Stimulated activated CD4-positive, alpha-beta T cell treated with anti-CD3 and anti-CD28 coated beads, TNF-alpha, amount 100 ng/mL, for 48 hours (primary cell): ENCODE data around the gene HEBP1.
"Not testable (repeated sequence)": the region's sequence is repeated elsewhere in the genome, so short reads cannot be mapped to it uniquely, and the experiment has no call there.

Experiments
- DNase-seq, 3 donors: peaks; one replicate each; pipeline ENCODE4 v3.0.0-alpha.2; 2020; ENCODE audit warnings: low read depth in 3 of 3

The HEBP1 gene, protein sequence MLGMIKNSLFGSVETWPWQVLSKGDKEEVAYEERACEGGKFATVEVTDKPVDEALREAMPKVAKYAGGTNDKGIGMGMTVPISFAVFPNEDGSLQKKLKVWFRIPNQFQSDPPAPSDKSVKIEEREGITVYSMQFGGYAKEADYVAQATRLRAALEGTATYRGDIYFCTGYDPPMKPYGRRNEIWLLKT

GRCh38 chr12:12999959-13000615 is at the start of gene HEBP1:
Gene HEBP1 (minus strand): TSS chr12:13000265. CDS start chr12:13000114, 151 bp downstream.
- DNase-seq, result peak; percentile 89 to 98 (median 95)

- no peak for DNase-seq
These were observed 49.8 kb upstream of the HEBP1 start for GRCh38 chr12:13049816-13050215.

DNA sequence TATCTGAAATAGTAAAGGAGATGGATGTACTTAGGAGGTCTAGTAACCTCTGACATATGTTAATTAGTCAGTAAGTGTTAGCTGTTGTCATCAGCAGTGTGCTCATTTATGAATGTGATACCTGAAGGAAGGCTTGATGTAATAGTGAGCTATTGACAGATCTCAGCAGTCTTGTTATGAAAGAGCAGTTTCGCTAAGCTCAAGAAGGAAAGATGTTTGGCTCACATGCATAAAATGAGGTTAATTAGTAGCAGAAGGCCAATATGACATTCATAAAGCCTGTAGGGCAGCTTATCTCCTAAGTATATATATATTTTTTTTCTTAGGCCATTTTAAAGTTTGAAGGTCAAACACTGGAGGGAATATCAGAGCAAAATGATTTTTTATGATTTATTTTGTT is 46.9 kb upstream of the HEBP1 start:
- DNase-seq, result no peak

DNA sequence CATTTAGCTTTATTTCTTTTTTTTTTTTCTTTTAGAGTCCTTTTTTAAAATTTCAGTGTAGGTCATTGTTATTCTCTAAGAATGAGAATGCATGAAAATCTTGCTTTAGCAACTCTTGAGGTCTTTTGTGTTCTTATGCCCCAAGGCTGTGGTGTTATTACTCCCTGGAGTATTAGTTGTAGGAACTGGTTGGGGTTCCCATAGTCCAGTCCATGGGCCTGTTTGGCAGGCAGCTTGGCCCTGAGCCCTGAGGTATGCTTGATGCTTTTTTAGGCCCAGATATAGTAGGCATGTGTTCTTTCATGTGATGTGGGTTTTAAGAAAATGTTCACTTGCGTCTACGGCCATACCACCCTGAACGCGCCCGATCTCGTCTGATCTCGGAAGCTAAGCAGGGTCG is 45.8 kb upstream of the HEBP1 start:
- no peak for DNase-seq

- DNase-seq, result no peak
These were observed 44.8 kb upstream of the HEBP1 start for GRCh38 chr12:13044906-13045299.

- peak; percentile 49 to 71 (median 54) for DNase-seq
These were observed 44.2 kb upstream of the HEBP1 start, which contains the start of gene FAM234B for GRCh38 chr12:13044002-13044905. Gene FAM234B (plus strand): TSS chr12:13044381. CDS start chr12:13044404, 23 bp downstream.

DNA sequence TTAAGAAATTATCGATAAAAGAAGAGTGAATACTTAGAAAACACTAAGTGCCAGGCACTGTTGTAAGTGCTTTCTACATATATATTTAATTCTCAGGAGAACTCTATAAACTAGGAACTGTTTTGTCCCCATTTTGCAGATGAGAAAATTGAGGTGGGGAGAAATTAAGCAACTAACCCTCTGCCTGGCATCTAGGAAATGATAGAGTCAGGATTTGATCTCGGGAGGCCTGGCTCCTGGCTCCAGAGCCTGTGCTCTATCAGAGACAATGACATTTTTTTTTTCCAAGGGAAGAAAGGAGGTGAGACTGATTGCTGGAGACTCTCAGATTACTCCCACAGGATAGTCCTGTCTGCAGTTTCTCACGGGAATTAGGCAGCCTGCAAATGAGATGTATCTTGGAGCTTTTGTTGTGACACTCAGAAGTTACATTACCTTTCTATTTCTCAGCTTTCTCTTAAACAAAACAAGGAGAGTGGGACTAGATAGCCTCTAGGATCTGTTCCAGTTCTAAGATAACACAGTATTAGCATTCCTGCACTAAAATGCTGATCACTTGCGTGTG is 42.7 kb upstream of the HEBP1 start:
- no peak for DNase-seq

- DNase-seq, result no peak
These were observed 41.2 kb upstream of the HEBP1 start for GRCh38 chr12:13041224-13041623.

GRCh38 chr12:13039328-13039956 is 39.4 kb upstream of the HEBP1 start:
- no peak for DNase-seq

DNA sequence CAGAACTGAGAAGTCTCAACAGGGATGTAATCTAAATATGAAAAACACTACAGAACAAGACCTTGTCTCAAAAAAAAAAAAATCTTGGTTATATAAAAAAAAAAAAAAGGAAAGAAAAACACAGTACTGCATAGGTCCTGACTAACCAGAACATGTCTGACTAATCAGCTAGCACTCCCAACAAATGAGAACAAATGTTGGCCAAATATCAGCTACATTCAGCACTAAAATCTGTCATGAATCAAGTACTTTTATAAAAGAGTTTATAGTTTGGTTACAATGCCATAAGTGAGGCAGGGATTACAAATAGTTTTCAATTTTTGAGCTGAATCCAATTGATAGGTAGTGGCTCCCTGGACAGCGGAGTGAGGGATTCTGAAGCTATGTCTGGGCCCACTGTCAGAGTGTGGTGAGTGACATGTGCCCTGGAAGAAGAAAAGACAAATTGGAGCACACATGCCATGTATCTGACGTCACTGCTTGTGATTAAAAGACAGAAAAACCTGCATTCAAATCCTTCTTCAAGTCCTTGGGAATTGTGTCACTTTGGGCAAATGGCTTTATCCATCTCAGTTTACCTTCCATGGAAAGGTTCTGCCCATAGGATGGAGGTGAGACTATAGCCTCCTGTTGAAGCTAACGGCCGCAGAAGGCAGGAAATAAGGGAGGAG is 38.6 kb upstream of the HEBP1 start:
- DNase-seq, result no peak

- no peak for DNase-seq
These were observed 36.8 kb upstream of the HEBP1 start for GRCh38 chr12:13036881-13037280.

GRCh38 chr12:13035335-13035734 is 35.3 kb upstream of the HEBP1 start:
- not testable (repeated sequence) for DNase-seq

DNA sequence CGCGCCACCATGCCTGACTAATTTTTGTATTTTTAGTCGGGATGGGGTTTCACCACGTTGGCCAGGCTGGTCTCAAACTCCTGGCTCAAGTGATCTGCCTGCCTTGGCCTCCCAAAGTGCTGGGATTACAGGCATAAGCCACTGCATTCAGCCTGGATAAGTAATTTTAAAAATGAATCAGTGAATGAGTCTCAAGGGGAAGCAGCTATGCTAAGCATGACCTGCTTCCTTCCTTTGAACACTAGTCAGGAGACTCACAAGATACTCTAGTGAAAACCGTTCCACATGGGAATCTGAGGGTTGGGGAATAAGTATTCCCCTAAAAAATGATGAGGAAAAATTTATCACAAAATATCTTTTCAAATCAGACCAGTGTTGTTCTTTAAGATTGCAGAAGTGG is 33.4 kb upstream of the HEBP1 start:
- DNase-seq, result no peak

DNA sequence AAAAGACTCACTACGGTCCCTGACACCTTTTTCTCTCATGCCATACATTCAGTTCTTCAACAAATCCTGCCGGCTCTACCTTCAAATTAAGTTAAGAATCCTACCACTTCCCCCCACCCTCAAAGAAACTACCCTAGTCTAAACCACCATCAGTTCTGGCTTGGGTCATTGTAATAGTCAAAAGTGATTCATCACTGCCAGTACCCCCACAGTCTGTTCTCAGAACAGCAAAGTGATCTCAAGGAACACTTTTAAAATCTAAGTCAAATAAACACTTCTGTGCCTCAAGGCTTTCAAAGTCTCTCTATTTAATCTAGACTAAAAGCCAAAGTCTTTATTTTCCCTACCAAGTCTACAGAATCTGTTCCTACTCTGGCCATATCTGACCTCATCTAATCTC is 32.1 kb upstream of the HEBP1 start:
- no peak for DNase-seq

GRCh38 chr12:13030541-13031291 is 30.7 kb upstream of the HEBP1 start:
- DNase-seq, result no peak

DNA sequence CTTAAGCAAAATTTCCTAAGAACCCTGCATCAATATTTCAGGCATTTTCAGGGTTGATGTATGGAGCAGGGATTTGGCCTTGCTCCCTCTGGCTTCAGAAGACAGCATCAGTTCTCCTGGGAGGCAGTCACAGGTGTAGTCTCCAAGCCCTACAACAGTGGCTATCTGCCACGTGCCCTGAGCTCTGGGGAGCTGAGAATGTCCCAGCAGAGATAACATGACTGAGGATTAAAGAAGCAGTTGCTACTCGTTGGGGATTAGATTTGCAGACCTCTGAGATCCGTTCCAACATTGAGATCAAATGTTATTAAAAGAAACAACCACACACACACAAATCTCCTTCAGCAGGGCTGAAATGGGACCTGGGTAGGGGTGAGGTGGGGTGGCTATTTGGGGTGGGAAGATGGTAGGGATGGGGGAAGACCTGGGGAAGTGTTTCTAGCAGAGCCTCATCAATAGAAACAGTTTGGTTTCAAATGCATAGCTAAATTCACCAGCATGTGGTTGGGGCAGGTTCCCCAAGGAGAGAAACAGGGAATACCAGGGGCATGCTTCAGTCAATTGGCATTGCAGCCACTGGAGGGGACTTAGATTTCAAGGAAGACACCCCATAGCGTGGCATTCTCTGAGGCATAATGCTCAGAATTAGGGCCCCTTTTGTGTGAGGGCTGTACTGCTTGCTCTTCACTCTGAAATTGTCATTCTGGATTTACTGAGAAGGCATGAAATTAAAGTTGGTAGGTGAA is 28.9 kb upstream of the HEBP1 start:
- no peak for DNase-seq

DNA sequence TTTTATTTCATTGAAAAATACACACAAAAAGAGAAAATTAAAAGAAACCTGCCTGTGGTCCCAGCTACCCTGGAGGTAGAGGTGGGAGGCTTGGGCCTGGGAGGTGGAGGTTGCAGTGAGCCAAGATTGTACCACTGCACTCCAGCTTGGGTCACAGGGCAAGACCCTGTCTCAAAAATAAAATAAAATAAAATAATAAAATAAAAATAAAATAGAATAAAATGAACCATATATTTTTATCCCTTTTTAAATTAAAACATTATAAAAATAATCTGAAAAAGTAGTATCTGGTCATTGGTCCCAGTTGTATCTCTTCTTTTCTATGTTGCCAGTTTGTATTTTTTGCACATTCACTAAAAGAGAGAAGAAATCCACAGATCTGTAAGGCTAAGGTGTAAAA is 27.4 kb upstream of the HEBP1 start:
- no peak for DNase-seq

- no peak for DNase-seq
These were observed 27.0 kb upstream of the HEBP1 start for GRCh38 chr12:13027032-13027431.

DNA sequence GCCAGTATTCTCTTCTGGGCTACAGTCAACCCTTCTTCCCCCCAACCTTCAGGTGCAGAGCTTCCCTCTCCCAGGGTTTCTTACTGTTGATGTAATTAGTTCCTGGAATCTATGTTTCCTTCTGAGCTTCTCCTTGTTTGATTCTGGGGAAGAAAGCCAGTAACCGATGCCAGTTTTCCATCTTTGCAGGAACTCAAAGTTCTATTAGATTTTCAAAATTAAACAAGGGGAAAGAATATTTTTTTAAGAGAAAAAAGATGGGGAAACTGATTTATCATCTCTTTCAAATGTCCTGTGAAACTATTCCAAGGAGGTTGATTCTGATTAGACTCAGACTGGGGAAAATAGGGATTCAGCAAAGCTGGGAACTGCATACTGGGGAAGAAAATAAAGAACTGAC is 26.2 kb upstream of the HEBP1 start:
- DNase-seq, result no peak

DNA sequence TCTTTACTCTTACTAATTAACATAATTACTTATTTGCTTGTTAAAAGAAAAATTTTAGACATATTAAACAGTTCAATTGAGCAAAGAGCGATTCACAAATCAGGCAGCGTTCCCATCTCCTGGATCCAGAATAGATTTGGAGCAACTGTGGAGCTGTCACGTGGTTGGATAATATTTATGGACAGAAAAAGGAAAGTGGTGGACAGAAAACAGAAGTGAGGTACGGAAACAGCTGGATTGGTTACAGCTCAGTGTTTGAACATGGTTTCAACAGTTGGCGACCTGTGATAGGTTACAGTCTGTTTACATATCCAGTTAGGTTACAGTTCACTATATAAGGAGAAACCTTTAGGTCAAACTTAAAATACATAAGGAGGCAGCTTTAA is 24.5 kb upstream of the HEBP1 start:
- no peak for DNase-seq
